ENCODE data around the gene LRRN1.

LRRN1 gene

DNA sequence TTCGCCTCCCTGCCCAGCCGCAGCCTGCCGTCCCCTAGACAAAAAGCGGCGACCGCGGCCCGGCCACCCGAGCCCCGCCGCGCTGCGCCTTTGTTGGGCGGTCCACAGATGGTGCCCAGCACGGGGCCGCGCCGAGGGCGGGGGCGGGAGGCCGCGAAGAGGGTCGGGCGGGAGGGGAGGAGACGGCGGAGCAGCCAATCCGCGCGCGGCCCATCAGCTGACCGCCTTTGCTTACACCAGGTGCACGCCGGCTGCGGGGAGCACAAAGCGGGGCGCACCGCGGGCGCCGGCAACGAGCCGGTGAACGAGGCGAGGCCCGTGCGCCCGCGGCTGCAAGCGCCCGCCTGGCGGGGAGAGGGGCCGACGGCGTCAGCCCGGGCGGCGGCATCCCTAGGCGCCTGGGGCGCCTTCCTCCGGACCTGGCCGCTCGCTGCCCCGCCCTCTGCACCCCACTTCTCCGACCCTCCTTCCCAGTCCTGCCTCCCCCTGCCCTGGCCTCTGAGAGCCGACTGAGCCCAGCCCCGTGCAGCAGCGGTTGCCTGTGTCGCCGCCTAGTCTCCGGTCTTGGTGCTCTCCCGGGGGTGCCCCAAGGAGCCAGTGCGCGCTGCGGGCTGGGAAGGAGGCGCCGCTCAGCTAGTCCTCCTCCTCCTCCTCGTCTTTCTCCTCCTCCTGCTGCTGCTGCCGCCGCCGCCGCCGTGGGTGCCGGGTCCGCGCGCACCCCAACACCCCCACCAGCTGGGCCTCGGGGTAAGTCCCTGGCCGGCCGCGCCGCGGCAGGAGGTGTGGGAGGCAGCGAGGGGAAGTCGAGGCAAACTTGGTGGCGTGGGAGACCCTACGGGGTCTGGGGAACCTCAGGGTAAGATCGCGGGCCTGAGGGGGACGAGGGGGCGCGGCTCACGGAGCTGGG lies at the start of gene LRRN1:
TSS of gene LRRN1 (plus strand) at position 259 of the 907 bp plus-strand sequence. CDS start 45,211 bp downstream, outside the sequence.
- peak; percentile 51 to 66 for DNase-seq (ENCODE audit: low read depth in 2 of 2)

DNA sequence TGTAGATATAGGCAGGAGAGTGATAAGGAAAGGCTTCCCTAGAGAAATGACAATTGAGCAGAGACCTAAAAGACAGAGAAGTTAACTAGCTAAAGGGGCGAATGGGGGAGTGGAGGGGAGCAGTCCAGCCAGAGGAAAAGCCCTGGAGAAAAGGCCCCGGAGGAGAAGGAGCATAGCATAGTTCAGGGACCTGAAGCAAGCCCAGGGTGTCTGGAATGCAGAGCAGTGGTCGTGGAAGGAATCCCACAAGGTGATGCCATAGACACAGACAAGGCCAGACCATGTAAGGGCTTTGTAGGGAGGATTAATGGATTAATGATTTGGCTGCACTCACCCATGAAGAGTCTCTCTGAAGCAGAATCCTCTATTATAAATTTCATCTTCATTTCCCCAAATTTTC lies 45.8 kb upstream of the LRRN1 start:
- DNase-seq (ENCODE audit: low read depth in 2 of 2) = no peak

DNA sequence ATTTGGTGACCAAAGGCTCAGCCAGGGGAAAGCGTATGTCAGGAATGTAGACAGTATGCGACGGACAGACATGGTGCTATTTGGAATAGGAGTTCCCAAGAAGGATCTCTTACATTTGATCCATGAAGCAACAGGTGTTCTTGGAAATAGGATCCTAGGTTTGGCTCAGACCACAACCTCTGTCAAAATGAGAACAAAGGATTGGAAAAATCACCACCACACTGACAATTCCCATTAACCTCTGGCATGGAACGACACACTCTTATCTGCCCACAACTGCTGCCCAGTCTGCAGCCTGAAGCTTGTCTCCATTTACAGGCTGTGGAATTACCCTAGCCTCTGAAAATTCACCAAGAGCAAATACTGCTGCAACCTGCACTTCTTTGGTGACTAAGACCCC lies 33.6 kb upstream of the LRRN1 start:
- DNase-seq (ENCODE audit: low read depth in 2 of 2) = no peak

DNA sequence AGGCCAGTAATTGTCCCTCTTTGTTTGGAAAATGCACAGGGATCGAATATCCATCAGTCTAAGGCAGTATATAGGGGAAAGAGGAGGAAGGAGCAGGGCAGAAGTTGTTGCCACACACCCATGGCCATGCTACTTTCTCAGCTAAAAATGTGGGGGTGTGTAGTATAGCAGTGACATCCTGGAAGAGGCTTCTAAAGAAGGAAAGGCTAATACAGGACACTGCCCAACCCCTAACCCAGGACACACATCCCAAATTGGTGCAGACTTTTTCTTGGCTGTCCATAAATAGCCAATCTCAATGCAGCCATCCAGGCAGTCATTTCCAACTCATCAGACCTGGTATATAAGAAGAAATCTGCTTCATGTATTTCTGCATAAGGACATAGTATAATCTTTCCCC lies 33.1 kb upstream of the LRRN1 start:
- DNase-seq (ENCODE audit: low read depth in 2 of 2) = no peak

DNA sequence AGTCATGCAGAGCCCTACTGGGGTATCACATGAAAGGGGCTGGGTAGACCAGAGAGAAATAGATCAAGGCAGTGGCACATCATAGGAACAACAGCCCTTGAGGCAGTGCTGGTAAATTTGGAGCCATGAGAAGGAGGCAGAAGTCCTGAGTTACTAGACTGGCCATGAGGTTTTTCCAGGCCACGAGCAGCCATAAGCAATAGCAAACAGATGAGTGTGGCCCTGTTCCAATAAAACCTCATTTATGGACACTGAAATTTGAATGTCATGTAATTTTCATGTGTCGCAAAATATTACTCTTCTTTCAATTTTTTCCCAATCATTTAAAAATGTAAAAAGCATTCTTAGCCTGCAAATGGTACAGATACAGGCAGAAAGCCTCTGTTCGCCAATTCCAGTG lies 28.1 kb upstream of the LRRN1 start:
- DNase-seq (ENCODE audit: low read depth in 2 of 2) = no peak

DNA sequence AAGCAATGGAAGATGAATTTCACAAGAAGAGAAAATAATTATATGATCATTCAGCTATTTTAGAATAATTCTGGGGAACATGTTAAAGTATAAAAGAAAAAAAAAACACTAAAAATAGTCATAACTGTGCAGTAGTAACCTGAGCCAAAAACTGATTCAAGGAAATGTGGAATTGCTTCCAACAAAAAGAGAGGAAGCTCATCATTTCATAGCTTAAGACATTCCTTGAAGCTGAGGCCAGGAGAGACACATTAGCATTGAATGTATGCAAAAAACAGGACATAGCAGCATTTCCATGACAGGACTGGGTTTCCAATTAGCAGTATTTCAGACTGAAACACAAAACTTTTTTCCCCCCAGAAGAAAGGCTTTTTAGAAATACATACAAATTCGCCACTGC lies 27.7 kb upstream of the LRRN1 start:
- no peak for DNase-seq (ENCODE audit: low read depth in 2 of 2)

DNA sequence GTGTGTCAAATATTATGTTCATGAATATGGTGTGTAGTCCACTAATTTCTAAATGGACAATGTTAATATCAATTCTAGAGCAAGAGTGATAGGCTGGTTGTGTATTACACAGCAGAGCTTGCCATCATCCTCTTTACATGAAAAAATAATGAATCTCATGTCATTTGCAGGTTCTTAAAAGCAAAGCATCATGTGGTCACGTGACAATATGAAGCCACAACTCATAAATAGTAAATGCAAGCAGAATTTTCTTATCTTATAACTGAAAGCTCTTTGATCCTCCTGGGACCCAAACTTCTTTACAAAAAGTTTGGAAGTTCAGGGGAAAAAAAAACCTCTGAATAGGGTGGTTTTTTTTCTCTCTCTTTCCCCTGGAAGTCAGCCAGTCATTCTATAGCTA lies 26.9 kb upstream of the LRRN1 start:
- DNase-seq (ENCODE audit: low read depth in 2 of 2) = no peak

DNA sequence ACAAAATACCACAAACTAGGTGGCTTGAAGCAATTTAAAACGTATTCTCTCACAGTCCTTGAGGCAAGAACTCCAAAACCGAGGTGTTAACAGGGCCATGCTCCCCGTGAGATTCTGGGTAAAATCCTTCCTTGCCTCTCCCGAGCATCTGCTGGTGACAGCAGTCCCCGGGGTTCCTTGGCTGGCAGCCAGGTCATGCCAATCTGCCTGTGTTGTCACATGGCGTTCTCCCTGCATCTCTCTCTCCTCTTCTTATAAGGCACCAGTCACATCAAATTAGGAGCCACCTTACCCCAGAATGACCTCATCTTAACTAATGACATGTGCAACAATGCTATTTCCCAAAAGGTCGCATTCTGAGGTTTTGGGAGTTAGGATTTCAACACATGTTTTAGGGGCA lies 26.3 kb upstream of the LRRN1 start:
- no peak for DNase-seq (ENCODE audit: low read depth in 2 of 2)

DNA sequence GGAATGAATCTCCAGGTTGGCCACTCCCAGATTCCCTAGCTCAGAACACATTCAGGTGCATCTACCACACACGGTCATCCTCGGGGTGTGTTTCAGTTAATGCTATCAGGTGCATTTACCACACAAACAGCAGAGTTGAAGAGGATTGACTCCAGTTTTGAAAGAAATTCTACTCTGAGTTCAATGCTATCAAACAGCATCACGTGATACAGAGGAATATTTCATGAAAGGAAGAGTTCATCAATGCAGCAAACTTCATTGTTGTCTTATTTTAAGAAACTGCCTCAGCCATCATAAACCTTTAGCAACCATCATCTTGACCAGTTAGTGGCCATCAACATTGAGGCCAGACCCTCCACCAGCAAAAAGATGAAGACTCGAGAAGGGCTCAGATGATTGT lies 22.6 kb upstream of the LRRN1 start:
- no peak for DNase-seq (ENCODE audit: low read depth in 2 of 2)

DNA sequence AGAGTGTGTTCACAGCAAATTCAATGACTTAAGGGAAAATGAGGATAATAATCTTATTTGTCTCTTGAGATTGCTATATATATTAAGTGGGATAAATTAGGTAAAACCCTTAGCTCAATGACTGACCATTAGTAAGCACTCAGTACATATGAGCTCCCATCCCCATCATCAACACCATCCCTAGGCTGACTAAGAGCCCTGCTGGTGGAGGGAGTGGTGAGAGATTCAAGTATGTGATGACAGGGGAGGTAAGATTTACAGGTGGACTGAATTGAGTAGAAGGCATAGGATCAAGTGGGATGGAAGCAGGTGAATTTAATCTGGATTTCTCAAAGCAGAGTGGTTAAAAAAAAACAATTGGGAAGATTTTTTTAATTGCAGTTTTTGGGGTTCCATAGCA lies 21.0 kb upstream of the LRRN1 start:
- DNase-seq (ENCODE audit: low read depth in 2 of 2) = no peak

DNA sequence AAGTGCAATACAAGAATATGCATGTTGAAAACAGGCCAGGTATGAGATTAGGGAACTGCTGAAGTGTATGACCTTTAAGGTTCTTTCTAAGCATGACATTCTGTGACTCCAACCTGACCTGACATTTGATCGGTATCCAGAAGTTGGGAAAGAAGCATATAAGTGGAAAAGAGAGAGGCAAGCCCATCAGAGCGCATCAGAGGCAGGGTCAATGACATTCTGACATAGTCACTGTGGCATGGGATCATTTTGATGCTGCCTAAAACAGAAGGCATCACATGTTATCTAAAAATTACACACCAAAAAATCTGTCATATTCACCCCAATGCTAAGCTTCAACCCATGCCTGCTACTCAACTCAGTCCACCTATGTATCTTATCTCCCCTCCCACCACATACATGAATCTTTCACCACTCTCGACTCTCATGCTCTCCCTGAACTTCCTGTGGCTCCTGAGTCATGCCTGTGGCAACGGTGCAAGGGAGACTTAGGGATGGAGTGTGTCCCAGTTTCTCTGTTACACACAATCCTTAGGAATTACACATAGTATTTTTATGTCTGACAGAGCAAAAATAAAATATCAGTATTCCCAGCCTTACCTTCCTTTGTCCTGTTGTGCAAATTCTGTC lies 20.5 kb upstream of the LRRN1 start:
- no peak for DNase-seq (ENCODE audit: low read depth in 2 of 2)

DNA sequence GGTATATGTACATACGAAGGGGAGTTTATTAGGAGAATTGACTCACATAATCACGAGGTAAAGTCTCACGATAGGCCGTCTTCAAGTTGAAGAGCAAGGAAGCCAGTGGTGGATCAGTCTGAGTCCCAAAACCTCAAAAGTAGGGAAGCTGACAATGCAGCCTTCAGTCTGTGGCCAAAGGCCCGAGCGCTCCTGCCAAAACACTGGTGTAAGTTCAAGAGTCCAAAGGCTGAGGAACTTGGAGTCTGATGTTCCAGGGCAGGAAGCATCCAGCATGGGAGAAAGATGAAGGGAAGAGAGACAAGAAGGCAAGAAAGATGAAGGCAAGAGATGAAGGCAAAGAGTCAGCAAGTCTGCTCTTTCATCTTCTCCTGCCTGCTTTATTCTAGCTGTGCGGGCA lies 16.8 kb upstream of the LRRN1 start:
- no peak for DNase-seq (ENCODE audit: low read depth in 2 of 2)

DNA sequence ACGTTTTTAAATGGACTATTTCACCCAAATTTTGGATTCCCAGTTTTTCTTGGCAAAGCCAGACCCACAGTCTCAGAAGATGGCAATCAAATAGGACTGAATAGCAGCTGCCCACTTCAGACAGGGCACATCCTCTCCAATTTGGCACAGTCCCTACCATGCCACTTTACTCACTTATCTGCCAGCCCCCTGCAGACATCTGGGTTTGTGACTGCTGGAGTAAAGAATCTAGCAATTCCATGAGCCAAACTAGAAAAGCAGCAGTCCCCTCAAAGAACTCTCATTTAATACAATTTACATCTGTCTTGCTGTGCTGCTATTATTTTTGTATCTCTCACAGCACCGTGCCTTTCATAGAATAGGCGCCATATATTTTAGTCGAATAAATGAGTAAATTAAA lies 16.0 kb upstream of the LRRN1 start:
- DNase-seq (ENCODE audit: low read depth in 2 of 2) = no peak

DNA sequence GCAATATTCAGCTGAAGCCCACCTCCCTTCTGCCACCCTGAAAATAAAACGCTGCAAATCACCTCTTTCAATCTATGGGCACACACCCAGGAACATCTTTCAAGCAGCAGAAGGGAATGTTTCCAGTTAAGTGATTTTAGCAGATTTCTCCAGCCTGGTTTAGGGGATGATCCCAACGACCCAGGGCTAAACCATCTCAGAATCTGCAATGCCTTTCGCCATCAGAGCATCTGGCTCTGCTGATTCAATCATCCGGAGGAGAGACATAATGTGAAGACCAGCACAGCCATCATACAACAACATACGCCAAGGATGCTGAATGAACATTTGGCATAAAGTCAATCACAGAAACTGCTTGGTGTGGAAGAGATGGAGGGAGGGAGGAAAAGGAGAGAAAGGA lies 15.5 kb upstream of the LRRN1 start:
- no peak for DNase-seq (ENCODE audit: low read depth in 2 of 2)

DNA sequence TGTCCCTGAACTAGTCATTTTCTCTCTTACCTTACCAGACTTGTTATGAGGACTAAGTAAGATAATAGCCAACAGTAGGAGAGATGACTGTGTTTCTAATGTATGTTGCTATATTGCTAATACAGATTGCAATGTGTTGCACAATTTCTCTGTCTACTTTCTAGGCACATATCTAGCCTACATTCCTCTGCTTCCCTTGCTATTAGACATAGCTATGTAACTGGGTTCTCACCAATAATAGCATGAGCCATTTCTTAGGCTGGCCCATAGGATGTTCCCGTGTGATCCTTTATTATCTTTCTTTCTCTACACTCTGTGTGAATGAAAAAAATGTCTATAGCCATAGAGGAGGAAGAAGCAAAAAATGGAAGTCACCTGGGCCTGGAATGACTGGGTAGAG lies 6.8 kb upstream of the LRRN1 start:
- no peak for DNase-seq (ENCODE audit: low read depth in 2 of 2)

DNA sequence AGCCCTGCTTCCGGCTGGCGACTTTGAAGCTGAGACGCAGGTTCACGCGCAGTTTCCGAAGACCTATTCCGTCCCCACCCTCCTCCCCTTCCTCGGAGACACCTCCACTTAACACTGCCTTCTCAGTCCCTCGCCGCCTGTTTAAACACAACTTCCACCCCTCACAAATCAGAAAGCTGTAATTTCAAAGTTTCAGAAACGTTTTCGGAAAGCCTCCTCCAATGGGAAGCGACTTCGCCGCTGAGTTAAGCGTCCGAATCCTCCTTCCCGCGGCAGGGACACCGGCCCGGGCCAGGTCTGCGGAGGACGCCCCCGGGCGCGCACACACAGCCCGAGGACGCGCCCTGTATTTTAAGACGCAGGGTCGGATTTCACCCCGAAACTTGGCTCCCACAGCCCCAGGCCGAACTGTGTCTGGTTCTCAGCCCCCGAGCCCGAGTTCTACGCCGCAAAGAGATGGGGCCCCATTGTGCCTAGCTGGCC lies 559 bp upstream of the LRRN1 start:
- DNase-seq (ENCODE audit: low read depth in 2 of 2) = peak; percentile 9 to 22

DNA sequence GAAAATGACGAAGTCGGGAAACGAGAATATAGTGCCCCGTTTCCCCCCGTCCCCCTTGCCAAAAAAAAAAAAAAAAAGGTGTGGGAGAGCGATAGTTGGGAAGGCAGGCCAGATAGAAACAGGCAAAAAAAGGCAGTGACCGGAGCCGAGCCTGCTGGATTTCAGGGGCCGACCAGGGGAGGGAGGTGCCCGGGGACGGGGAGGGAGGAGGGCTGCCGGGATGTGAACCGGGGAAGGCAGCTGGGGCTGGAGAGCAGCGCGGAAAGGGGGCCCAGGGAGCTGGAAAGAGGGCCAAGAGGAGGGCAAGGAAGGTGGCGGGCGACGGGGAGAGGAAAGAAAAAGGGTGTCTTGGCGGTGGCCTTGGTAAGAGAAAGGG lies 837 bp downstream of the LRRN1 start:
- DNase-seq (ENCODE audit: low read depth in 2 of 2) = no peak

DNA sequence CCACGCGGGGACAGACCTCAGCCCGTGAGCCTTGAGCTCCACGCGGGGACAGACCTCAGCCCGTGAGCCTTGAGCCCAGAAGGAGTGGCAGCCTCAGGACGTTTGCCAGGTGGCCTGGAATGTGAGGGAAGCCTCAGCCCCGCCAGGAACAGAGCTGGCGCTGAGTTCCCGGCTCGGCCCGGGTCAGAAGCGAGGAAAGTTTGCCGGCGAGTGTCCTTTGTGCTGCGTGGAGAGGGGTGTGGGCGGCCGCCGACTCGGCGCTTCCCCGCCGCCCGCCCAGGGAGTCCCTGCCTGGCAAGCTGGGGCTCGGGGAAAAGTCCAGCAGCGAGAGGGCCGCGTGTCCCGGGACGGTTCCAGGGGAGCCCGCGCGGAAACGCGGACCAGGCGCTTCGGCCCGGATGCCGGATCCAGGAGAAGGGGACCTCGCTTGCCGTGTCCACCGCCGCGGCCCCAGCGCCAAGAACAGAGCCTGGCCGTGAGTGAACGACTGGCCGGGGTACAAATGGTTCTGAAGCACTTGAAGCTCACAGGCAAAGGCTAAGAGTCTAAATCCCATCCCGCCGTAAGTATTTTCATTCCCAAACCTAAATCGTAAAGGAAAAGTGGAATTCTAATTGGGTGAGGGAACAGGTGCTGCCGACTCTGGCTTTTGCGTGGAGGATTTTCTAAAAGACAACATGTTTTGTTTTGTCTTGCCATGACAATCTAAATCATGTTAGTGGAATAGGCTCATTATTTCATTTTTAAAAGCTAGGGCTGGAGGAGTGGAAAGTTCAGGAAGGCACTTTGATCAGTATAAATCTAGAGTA lies 1.7 kb downstream of the LRRN1 start:
- DNase-seq (ENCODE audit: low read depth in 2 of 2) = no peak

DNA sequence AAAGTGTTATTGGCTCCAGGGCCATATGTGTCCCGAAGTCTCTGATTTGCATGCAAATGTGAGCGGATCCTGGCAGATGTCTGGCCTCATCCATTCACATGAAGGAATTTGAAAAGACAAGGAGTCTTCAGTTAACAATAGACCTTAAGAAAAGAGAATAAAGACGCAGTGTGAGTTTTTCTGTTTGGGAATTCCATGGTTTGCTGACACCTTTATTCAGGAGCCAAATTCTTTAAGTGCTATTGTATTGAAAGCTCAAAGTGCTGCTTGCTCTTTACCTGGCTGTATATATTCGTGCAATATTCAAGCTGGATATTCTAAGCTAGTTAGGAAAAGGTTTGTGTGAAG lies 2.2 kb downstream of the LRRN1 start:
- DNase-seq (ENCODE audit: low read depth in 2 of 2) = no peak

DNA sequence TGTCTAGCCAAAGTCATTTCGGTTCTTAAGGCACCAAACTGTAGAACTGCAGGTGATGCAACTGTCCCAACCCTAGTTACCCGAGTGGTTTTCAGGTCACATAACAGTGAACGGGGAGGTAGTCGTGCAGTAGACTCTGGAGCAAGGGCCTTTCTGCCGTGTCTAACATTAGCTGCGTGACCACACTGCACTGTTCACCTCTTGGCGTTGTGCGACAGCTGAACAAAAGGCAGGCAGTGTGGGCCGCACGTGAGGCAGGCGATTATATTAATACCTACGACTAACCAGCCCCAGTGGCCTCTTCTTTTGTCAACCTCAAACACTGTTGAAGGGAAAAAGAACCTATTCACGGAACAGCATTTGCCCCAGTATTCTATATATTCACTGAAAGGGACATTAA lies 2.8 kb downstream of the LRRN1 start:
- DNase-seq (ENCODE audit: low read depth in 2 of 2) = no peak

DNA sequence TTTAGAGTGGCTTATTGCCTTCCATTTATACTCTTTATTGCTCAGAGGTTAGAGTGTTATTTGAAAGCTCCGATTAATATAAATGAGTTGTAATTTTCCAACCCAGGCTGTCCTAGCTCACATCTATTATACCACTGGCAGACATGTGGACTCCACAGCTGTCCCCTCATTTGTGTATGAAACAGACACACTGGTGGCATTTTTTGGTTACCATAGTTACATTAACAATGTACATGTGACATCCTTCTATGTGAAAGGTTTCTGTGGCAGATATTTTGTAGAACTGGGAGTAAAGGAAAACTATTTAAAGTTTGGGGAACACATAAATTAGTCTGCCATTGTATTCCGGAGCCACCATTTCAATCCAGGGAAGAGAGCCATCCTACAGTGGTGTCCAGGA lies 5.3 kb downstream of the LRRN1 start:
- DNase-seq (ENCODE audit: low read depth in 2 of 2) = no peak

DNA sequence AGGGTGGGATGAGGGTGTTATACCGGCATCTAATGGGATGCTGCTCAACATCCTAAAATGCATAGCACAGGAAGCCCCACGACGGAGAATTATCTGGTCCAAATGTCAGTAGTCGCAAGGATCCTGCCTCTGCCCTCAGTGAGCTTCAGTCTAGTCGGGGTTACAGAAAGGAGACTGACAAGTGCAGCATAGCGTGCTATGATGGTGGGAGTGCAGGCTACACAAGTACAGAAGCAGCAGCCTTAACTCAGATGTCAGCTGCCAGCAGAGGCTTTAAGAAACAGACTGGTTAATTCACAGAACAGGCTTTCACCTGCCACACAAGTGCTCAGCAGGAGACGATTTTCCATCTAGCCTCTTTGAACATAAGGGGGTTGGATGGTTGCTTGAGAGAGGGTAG lies 6.9 kb downstream of the LRRN1 start:
- no peak for DNase-seq (ENCODE audit: low read depth in 2 of 2)

DNA sequence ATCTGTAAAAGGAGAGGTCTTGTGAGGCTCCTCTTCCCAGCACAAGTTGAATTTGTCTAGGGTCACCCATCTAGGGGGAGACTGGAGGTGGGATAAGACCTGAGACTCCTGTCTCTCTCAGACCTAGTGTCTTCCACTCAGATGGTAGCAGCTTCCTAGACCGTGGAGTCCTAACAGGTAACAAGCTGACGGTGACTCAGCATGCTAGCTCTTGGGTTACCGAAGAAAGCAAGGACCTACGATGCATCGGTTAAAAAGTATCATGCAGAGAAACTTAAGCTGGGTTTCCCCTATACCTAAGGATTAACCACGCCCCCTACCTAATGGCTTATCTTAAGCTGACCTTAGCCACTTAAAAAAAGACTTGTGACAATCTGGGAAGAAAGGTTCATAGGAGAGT lies 7.6 kb downstream of the LRRN1 start:
- DNase-seq (ENCODE audit: low read depth in 2 of 2) = no peak

Data from stimulated activated CD8-positive, alpha-beta memory T cell treated with anti-CD3 and anti-CD28 coated beads, Interleukin-15, amount 100 ng/mL, for 48 hours (primary cell).